Smooth muscle cell (in vitro differentiated cells): ENCODE results near the gene MYO7A. TPM values are rescaled to one million over a fixed set of nuclear protein-coding genes. Genes with fewer than 3 reads are reported as not detected.

Experiments
- DNase-seq: peaks from one replicate; lab custom pipeline; 2025; ENCODE audit not compliant: unreplicated experiment; lab: John Stamatoyannopoulos, UW
- H2AFZ ChIP-seq: fragments of 200-600 bp; sonication (generic); 2 replicates; pipeline ENCODE4 v1.6.0; 2016; ENCODE audit warnings: antibody characterized with exemption, low read depth, mild to moderate bottlenecking
- H3F3A ChIP-seq: fragments of 200-600 bp; sonication (generic); 2 replicates; pipeline ENCODE4 v1.6.0; 2017; ENCODE audit warnings: antibody characterized with exemption, low read depth
- H3K27ac ChIP-seq: fragments of 200-600 bp; sonication (generic); 2 replicates; pipeline ENCODE4 v1.5.1; 2016; ENCODE audit warnings: low read depth, mild to moderate bottlenecking
- H3K27me3 ChIP-seq: fragments of 200-600 bp; sonication (generic); 2 replicates; pipeline ENCODE4 v1.6.1; 2016; ENCODE audit warnings: low read depth, mild to moderate bottlenecking
- H3K36me3 ChIP-seq: fragments of 200-600 bp; sonication (generic); 2 replicates; pipeline ENCODE4 v1.5.1; 2016; ENCODE audit warnings: low read depth
- H3K4me1 ChIP-seq: fragments of 200-600 bp; sonication (generic); 2 replicates; pipeline ENCODE4 v1.5.1; 2016; ENCODE audit warnings: low read depth
- H3K4me2 ChIP-seq: fragments of 200-600 bp; sonication (generic); 2 replicates; pipeline ENCODE4 v1.6.0; 2016; ENCODE audit warnings: mild to moderate bottlenecking
- H3K4me3 ChIP-seq: fragments of 200-600 bp; sonication (generic); 2 replicates; pipeline ENCODE4 v1.5.1; 2016; ENCODE audit warnings: mild to moderate bottlenecking
- H3K79me2 ChIP-seq: fragments of 200-600 bp; sonication (generic); 2 replicates; pipeline ENCODE4 v1.6.0; 2016; ENCODE audit warnings: low read depth, mild to moderate bottlenecking
- H3K9ac ChIP-seq: fragments of 200-600 bp; sonication (generic); 2 replicates; pipeline ENCODE4 v1.6.0; 2016; ENCODE audit warnings: low read depth
- H3K9me3 ChIP-seq: fragments of 200-600 bp; sonication (generic); replicated peaks from 2 replicates; pipeline ENCODE4 v1.5.1; 2016; ENCODE audit warnings: low read depth
- H4K20me1 ChIP-seq: fragments of 200-600 bp; sonication (generic); 2 replicates; pipeline ENCODE4 v1.6.0; 2016; ENCODE audit warnings: low read depth
- CTCF ChIP-seq: fragments of 200-600 bp; sonication (generic); IDR thresholded peaks from 2 replicates; pipeline ENCODE4 v1.5.1; 2017; ENCODE audit warnings: borderline replicate concordance, mild to moderate bottlenecking, antibody characterized with exemption; ENCODE audit not compliant: insufficient read depth, poor library complexity, severe bottlenecking
- WGBS: methylation state at CpG from one replicate; pipeline ENCODE4 v1.1.7; 2016; ENCODE audit warnings: low lambda C conversion rate; 5-methylcytosine and 5-hydroxymethylcytosine counted together
- polyA plus RNA-seq: library from polyadenylated mRNA; unstranded; fragments of >200 nt; fragmentation: Nextera tagmentation; extraction: Ambion mirVana; gene quantifications from 2 replicates; pipeline ENCODE4 v1.2.1, GENCODE V29; 2016
- total RNA-seq: library from RNA; depleted of rRNA; stranded (reverse); fragments of >200 nt; gene quantifications from 2 replicates; pipeline ENCODE4 v1.2.3, GENCODE V29; 2014

MYO7A gene
- total and polyA plus RNA-seq, 2 experiments from 2014 or later: 0.08 to 0.18 TPM

- DNase-seq: no peak
- TF ChIP-seq CTCF: no peak
- 87% methylated on average over 6 of the region's 6 CpGs for WGBS
Measured at GRCh38 chr11:77131560-77131959, 3.5 kb downstream of the MYO7A start.

GRCh38 chr11:77135069-77135468, 7.0 kb downstream of the MYO7A start:
- Histone ChIP-seq H3K4me2 (no peak overlapping the region), H3K9me3 (no peaks in the 10 kb centered on the region), H3K36me3 (no peaks in the 10 kb centered on the region), H3K9ac (no peak overlapping the region), H3K4me1 (peaks cover 3% of the 10 kb centered on the region), H3F3A (no peaks in the 10 kb centered on the region), H3K27me3 (no peaks in the 10 kb centered on the region), H3K27ac (no peak overlapping the region), H3K79me2 (no peaks in the 10 kb centered on the region), H4K20me1 (no peaks in the 10 kb centered on the region), H3K4me3 (no peak overlapping the region), H2AFZ (no peak overlapping the region)
- DNase-seq: no peak
- 22% methylated on average over 2 of the region's 2 CpGs for WGBS
- no peak for TF ChIP-seq CTCF

More at GRCh38 chr11:77131560-77131959, 3.5 kb downstream of the MYO7A start:
- no peaks in the 10 kb centered on the region for H3K36me3 ChIP-seq
- no peaks in the 10 kb centered on the region for H3K4me1 ChIP-seq
- no peak overlapping the region for H3K9ac ChIP-seq
- no peak overlapping the region for H2AFZ ChIP-seq
- H3K9me3 ChIP-seq: no peaks in the 10 kb centered on the region
- no peak overlapping the region for H3K27ac ChIP-seq
- H4K20me1 ChIP-seq: no peaks in the 10 kb centered on the region
- H3K79me2 ChIP-seq: no peaks in the 10 kb centered on the region
- no peak overlapping the region for H3K4me2 ChIP-seq
- H3K4me3 ChIP-seq: no peak overlapping the region
- H3F3A ChIP-seq: no peaks in the 10 kb centered on the region
- H3K27me3 ChIP-seq: no peaks in the 10 kb centered on the region

- Histone ChIP-seq H3F3A (no peaks in the 10 kb centered on the region), H4K20me1 (no peaks in the 10 kb centered on the region), H3K9me3 (no peaks in the 10 kb centered on the region), H3K4me2 (no peak overlapping the region), H3K79me2 (no peaks in the 10 kb centered on the region), H3K27ac (no peak overlapping the region), H3K4me3 (no peak overlapping the region), H3K27me3 (no peaks in the 10 kb centered on the region), H2AFZ (no peak overlapping the region), H3K4me1 (peaks cover 9% of the 10 kb centered on the region), H3K36me3 (no peaks in the 10 kb centered on the region), H3K9ac (no peak overlapping the region)
- no peak for DNase-seq
- no peak for TF ChIP-seq CTCF
- WGBS: 53% methylated on average over 8 of the region's 8 CpGs
Measured at GRCh38 chr11:77136074-77136473, 8.0 kb downstream of the MYO7A start.

GRCh38 chr11:77136784-77137420, 8.9 kb downstream of the MYO7A start:
- H3K4me3 ChIP-seq: no peak overlapping the region

More at GRCh38 chr11:77136784-77137420, 8.9 kb downstream of the MYO7A start:
- no peak for TF ChIP-seq CTCF
- peaks cover 9% of the 10 kb centered on the region for H3K4me1 ChIP-seq
- no peak overlapping the region for H3K27ac ChIP-seq
- no peak overlapping the region for H3K4me2 ChIP-seq
- no peak overlapping the region for H3K9ac ChIP-seq
- DNase-seq: no peak
- no peaks in the 10 kb centered on the region for H3K9me3 ChIP-seq
- H3K79me2 ChIP-seq: no peaks in the 10 kb centered on the region
- H3K27me3 ChIP-seq: no peaks in the 10 kb centered on the region
- H3K36me3 ChIP-seq: no peaks in the 10 kb centered on the region
- 75% methylated on average over 12 of the region's 12 CpGs for WGBS
- no peak overlapping the region for H2AFZ ChIP-seq
- H3F3A ChIP-seq: no peaks in the 10 kb centered on the region
- no peaks in the 10 kb centered on the region for H4K20me1 ChIP-seq
